GM21367 (cell line): ENCODE measurements around the gene GRM6.

Experiments used
- ATAC-seq: cut with Tn5 transposase; IDR thresholded peaks from one replicate; pipeline ENCODE4 v1.9.1; 2021; ENCODE audit not compliant: unreplicated experiment

GRM6 gene

GRCh38 chr5:178984145-178985072, 10.7 kb downstream of the GRM6 start:
- no peak for ATAC-seq

- ATAC-seq, result no peak
These were observed 11.4 kb downstream of the GRM6 start for GRCh38 chr5:178983728-178984127.

DNA sequence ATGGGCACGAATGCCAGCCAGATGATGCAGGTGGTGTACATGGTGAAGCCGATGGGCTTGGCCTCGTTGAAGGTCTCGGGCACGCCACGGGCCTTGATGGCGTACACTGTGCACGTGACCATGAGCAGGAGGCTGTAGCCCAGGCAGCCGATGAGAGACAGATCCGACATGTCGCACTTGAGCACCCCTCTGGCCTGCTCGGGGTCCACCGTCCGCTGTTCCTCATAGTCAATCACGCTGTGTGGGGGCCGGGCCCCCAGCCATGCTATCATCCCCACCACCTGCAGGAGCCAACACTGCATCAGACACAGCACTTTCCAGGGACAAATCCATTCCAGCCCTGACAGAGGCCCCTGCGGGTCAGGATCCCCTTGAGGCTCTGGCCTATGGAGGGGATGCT, 12.2 kb downstream of the GRM6 start:
- no peak for ATAC-seq

DNA sequence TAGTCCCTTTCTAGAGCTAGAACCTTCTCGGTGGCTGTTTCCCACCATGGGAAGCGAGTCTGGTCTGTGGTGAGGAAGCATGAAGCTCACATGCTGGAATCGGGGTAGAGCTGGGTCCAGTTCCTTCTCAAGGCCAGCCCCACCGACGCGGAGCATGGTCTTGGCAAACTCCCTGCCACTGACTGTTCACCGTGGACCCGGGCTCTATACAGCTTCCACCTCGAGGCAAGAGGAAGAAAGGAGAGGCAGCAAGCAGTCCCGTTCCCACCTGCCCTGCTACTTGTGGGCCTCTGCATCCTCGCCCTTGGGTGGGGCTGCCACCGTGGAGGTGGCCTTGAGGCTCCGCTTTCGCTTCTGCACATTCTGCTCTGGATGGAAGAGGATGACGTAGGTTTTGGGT, 13.7 kb downstream of the GRM6 start:
- no peak for ATAC-seq

DNA sequence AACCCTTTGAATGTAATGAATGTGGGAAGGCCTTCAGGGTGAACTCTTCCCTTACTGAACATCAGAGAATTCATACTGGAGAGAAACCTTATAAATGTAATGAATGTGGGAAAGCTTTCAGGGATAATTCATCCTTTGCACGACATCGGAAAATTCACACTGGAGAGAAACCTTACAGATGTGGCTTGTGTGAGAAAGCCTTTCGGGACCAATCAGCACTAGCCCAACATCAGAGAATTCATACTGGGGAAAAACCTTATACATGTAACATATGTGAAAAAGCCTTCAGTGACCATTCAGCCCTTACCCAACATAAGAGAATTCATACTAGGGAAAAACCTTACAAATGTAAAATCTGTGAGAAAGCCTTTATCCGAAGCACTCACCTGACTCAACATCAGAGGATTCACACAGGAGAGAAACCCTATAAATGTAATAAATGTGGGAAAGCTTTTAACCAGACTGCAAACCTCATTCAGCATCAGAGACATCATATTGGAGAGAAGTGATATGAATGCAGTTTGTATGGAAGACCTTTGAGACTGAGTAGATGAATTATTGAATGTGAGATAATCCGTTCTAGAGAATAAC, 29.6 kb downstream of the GRM6 start:
- no peak for ATAC-seq

GRCh38 chr5:178941361-178941760, 53.8 kb downstream of the GRM6 start:
- no peak for ATAC-seq

DNA sequence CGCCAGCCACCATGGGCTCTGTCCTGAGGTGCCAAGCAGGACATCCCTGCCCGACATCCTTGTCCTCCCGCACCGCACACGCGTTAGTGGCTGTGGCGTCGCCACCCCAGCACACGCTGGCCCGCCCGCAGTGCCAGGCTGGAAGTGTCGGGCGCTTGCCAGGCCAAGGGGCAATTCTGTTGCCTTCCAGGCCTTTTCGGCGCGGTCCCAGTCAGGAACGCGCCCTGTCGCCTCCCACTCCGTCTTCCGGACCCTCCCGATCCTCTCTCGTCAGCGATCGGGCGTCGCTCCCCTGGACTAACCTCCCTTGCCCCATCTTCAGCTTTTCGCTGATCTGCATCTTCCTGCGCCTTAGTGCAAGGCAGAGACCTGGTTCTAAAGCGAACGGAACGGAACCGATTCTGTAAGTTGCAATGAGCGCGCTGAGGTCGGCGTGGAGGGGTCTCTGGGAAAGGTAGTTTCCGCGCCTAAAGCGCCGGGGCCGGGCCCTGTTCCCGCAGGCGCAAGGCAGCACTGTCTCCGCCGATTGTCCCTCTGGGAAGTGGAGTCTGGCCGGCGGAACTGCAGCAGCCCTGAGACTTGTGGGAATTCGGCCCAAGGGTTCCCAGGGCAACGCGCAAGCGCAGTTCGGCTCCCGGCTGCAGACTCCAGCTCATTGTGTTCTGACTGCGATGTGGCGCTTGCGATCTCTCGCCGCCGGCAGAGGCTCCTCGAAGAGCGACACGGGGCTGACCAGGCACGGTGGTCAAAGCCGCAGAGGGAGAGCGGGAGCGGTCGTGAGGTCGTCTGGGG, 54.4 kb downstream of the GRM6 start, which contains the start of gene ZNF454:
ZNF454 (plus strand) TSS at position 630 of the 792 bp plus-strand sequence. CDS start 1,594 bp downstream, outside the sequence.
- no peak for ATAC-seq

GRCh38 chr5:178931846-178932760, 63.0 kb downstream of the GRM6 start:
- no peak for ATAC-seq
